Measurements from ENCODE around the gene XKR7.
"Not testable (repeated sequence)": the region's sequence is repeated elsewhere in the genome, so short reads cannot be mapped to it uniquely, and the experiment has no call there.

XKR7 gene, protein sequence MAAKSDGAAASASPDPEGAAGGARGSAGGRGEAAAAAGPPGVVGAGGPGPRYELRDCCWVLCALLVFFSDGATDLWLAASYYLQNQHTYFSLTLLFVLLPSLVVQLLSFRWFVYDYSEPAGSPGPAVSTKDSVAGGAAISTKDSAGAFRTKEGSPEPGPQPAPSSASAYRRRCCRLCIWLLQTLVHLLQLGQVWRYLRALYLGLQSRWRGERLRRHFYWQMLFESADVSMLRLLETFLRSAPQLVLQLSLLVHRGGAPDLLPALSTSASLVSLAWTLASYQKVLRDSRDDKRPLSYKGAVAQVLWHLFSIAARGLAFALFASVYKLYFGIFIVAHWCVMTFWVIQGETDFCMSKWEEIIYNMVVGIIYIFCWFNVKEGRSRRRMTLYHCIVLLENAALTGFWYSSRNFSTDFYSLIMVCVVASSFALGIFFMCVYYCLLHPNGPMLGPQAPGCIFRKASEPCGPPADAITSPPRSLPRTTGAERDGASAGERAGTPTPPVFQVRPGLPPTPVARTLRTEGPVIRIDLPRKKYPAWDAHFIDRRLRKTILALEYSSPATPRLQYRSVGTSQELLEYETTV

DNA sequence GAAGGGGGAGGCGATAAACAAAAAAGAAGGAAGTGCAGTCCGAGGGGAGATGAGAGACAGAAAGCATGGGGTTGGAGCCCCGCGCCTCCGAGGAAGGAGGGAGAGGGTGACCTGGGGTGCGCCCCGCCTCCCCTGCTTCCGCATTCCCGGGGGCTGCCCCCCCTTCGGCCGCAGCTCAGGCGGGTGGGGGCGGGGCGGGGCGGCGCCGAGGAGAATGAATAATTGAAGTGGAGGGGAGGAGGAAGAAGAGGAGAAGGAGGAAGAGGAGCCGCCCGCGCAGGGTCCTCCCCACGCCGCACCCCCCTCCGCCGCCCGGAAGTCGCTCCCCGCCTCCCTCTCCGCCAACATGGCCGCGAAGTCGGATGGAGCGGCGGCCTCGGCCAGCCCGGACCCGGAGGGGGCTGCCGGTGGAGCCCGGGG is at the start of gene XKR7:
TSS of gene XKR7 (plus strand) at position 322 of the 420 bp plus-strand sequence. CDS start at position 347, 25 bp downstream.
- no peak for DNase-seq (ENCODE audit: extremely low read depth, low read depth)
- TF ChIP-seq, protein P1, sequence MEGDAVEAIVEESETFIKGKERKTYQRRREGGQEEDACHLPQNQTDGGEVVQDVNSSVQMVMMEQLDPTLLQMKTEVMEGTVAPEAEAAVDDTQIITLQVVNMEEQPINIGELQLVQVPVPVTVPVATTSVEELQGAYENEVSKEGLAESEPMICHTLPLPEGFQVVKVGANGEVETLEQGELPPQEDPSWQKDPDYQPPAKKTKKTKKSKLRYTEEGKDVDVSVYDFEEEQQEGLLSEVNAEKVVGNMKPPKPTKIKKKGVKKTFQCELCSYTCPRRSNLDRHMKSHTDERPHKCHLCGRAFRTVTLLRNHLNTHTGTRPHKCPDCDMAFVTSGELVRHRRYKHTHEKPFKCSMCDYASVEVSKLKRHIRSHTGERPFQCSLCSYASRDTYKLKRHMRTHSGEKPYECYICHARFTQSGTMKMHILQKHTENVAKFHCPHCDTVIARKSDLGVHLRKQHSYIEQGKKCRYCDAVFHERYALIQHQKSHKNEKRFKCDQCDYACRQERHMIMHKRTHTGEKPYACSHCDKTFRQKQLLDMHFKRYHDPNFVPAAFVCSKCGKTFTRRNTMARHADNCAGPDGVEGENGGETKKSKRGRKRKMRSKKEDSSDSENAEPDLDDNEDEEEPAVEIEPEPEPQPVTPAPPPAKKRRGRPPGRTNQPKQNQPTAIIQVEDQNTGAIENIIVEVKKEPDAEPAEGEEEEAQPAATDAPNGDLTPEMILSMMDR (IDR thresholded peaks at IDR 0.05; ENCODE audit: low read depth, low read length) = no peak

DNA sequence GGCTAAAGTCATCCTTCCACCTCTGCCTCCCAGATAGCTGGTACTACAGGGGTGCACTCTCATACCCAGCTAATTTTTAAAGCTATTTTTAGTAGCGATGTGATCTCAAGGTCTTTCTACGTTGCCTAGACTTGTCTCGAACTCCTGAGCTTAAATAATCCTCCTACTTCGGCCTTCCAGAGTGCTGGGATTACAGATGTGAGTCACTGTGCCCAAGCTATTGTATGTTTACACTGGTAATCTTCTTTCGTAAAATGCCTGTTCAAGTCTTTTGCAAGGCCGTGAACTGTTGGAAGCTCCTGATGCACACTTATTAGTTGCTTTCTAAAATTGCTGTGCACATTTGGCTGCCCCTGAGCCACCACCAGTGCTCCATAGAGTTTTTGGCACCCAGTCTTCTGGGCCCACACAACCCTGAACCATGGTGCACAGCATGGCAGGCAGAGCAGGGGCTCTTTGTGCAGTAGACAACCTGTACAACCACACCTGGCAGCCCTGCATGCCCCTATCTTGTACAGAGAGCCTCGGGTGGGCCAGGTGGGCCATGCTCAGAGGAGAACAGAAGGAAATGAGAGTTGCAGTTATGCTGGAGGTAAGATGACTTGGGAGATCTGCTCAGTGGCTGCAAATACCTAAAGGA is 49.4 kb upstream of the XKR7 start:
- DNase-seq (ENCODE audit: extremely low read depth, low read depth) = no peak
- TF ChIP-seq, protein P1 (IDR thresholded peaks at IDR 0.05; ENCODE audit: low read depth, low read length) = no peak

DNA sequence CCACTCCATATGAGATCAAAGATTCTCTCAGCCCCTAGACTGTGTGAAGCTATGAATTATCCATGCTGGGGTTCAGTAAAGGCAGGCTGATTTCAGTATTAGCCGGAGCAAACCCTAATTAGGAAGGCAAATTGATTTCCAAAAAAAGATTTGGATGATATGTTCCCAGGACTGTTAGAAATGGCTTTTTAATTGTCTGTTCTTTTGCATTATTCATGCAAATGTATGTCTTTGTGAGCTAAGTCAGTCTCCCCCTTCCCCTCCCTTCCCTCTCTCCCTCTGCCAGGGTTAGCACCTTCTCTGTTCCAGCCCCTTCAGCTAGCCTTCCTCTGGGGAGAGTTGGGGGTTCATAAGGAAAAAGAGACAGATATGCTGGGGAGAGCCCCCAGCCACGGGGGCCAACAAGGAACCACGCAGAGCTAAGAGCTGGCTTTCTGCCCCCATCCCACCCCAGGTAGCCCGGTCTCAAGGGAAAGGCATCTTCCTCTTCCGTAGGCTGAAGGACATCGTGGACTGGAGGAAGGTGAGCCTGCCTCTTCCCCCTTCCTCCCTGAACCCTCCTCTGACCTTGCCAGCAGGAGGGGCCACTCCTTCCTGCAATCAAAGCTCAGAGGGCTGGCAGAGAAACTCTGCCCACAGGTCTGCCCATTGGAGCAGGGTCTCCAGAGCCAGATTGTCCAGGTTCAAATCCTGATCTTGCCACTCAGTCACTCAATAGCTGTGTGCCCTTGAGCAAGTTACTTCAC is 48.4 kb upstream of the XKR7 start:
- TF ChIP-seq, protein P1 (IDR thresholded peaks at IDR 0.05; ENCODE audit: low read depth, low read length) = no peak
- no peak for DNase-seq (ENCODE audit: extremely low read depth, low read depth)

DNA sequence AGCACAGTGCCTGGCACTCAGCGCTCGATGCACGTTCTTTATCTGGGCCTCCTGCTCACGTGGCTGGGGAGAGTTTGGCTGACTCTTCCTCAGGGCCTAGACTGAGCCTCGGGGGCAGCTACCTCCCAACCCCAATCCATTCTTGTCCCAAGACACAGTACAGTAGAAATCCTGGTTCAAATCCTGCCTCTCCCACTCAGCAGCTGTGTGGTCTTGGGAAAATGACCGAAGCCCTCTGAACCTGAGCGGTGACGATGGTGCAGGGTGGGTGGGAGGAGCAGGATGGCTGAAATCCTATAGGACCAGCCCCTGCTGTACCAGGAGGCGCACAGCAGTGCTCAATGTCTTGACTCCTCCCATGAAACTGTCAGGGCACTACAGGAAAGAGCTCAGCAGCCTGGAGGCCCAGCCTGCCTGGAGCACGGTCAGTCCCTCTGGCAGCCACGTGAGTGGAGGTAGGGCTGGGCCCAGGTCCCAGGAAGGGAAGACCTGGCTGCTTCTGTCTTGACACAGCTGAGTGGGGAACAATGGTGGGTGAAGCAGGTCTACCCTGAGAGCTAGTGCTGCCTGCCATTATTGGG is 47.6 kb upstream of the XKR7 start:
- TF ChIP-seq, protein P1 (IDR thresholded peaks at IDR 0.05; ENCODE audit: low read depth, low read length) = no peak
- no peak for DNase-seq (ENCODE audit: extremely low read depth, low read depth)

DNA sequence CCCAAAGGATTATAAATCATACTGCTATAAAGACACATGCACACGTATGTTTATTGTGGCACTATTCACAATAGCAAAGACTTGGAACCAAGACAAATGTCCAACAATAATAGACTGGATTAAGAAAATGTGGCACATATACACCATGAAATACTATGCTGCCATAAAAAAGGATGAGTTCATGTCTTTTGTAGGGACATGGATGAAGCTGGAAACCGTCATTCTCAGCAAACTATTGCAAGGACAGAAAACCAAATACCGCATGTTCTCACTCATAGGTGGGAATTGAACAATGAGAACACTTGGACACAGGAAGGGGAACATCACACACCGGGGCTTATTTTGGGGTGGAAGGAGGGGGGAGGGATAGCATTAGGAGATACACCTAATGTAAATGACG is 46.5 kb upstream of the XKR7 start:
- DNase-seq (ENCODE audit: extremely low read depth, low read depth) = not testable (repeated sequence)

DNA sequence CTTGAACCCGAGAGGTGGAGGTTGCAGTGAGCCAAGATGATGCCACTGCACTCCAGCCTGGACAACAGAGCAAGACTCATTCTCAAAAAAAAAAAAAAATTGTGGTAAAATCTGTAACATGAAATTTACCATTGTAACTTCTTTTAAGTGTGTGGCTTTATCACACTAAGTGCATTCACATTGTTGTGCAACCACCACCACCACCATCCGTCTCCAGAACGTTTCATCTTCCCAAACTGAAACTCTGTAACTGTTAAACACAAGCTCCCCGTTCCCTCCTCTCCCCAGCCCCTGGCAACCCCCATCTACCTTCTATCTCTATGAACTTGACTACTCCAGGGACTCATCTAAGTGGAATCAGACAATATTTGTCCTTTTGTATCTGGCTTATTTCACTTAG is 45.8 kb upstream of the XKR7 start:
- DNase-seq (ENCODE audit: extremely low read depth, low read depth) = no peak
- TF ChIP-seq, protein P1 (IDR thresholded peaks at IDR 0.05; ENCODE audit: low read depth, low read length) = no peak

DNA sequence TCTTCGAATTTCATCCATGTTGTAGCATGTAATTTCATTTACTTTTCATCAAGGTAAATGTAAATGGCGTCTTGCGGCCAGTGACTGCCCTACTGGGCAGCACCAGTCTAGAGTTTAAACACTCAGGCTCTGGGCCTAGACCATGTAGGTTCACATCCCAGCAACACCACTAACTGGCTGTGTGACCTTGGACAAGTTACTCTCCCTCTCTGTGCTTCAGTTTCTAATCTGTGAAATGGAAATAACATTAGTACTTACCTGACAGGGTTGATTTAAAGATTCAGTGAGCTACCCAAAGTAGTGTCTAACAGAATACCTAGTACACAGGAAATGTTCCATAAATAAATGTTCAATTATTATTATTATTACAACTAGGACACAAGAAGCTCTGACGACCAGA is 45.4 kb upstream of the XKR7 start:
- TF ChIP-seq, protein P1 (IDR thresholded peaks at IDR 0.05; ENCODE audit: low read depth, low read length) = no peak
- DNase-seq (ENCODE audit: extremely low read depth, low read depth) = no peak
